GM19193 (cell line): ENCODE data around the gene C16orf87.

Experiments used
- POLR2A ChIP-seq: IDR thresholded peaks from 4 replicates; pipeline ENCODE4 v1.6.1; 2011; ENCODE audit not compliant: insufficient read depth, insufficient read length; ENCODE audit errors: extremely low read depth

C16orf87 gene

GRCh38 chr16:46789499-46790414 is 41.2 kb downstream of the C16orf87 start:
- TF ChIP-seq POLR2A = peak; percentile 85

DNA sequence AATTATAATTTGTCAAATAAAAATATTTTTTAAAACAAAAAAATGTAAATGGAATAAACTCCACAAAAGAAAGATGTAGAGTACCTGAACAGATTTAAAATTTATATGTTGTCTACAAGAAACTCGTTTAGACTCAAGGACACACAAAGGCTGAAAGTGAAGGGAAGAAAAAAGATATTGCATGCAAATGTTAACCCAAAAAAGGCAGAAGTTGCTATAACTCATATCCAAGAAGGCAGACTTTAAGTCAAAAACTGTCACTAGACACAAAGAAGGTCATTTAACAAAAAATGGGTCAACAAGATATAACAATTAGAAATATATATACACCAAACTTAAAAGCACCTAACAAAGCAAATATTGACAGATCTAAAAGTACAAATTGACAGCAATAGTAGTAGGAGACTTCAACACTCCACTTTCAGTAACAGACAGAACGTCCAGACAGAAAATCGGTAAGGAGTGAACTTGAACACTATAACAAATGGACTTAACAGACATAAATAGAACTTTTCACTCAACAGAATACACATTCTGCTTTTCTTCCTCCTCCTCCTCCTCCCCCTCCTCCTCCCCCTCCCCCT is 42.0 kb downstream of the C16orf87 start:
- TF ChIP-seq POLR2A = no peak

DNA sequence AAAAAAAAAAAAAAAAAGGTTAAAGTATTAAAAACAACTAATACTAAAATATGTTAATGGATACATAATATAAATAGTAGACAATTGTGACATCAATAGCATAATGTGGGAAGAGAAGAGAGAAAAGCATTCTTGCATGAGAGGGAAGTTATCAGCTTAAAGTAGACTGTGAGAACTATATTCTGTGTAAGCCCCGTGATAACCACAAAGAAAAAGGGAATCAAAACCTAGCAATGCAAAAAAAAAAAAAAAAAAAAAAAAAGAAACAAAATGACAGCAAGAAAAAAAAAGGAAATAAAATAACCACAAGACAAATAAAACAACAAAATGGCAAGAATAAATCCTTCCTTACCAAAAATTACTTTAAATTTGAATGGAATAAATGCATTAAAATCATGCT is 43.1 kb downstream of the C16orf87 start:
- no peak for TF ChIP-seq POLR2A

- no peak for TF ChIP-seq POLR2A
Measured at GRCh38 chr16:46785076-46785845, 45.7 kb downstream of the C16orf87 start.

- TF ChIP-seq POLR2A = no peak
Measured at GRCh38 chr16:46783800-46784199, 47.2 kb downstream of the C16orf87 start.

GRCh38 chr16:46782320-46782719 is 48.7 kb downstream of the C16orf87 start:
- no peak for TF ChIP-seq POLR2A

DNA sequence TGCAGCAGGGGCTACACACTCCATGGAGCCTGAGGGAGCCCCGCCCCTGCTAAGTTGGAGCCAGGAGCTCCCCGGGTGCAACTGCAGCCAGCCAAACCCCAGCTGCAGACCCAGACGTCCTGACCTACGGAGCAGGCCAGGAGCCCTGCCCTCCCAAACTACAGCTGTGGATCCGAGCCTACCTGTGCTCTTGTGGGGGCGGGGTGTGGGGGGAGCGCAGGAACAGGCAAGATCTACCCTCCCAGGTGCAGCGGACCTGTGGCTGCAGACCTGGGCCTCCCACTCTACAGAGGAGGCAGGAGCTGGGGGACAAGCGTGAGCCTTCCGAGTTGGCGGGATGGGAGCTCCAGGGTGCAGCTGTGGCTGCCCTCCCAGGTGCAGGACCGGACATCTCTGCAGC is 53.2 kb downstream of the C16orf87 start:
- TF ChIP-seq POLR2A = no peak

GRCh38 chr16:46775214-46775613 is 55.8 kb downstream of the C16orf87 start:
- no peak for TF ChIP-seq POLR2A

DNA sequence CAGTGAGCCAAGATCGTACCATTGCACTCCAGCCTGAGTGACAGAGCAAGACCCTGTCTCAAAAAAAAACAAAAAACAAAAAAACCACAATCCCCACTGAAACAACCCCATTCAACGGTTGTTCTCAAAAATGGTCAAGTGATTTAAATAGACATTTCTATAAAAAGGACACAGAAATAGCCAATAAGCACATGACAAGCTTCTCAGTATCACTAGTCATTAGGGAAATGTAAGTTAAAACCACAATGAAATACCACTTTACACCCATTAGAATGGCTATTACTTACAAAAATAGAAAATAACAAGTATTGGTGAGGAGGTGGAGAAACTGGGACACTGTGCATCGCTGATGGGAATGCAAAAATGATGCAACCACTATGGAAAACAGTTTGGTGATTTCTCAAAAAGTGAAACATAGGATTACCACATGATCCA is 56.2 kb downstream of the C16orf87 start:
- TF ChIP-seq POLR2A = no peak

DNA sequence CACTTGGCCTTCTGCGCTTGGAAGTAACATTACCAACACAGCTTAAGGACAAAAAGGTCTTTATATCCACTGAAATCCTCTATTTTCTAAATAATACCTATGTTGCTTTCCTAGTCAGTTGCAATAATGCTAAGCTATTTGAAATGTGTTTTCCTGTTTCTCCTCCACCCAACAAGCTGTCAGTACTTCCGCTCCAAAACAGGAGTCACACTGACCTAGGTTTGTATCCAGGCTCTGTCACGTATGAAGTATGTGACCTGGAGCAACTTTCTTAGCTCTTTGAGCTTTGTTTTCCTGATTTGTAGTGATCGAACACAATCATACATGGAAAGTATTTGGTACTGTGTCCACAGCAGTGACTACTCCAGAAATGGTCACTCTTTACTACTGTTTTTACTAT is 58.5 kb downstream of the C16orf87 start:
- no peak for TF ChIP-seq POLR2A

DNA sequence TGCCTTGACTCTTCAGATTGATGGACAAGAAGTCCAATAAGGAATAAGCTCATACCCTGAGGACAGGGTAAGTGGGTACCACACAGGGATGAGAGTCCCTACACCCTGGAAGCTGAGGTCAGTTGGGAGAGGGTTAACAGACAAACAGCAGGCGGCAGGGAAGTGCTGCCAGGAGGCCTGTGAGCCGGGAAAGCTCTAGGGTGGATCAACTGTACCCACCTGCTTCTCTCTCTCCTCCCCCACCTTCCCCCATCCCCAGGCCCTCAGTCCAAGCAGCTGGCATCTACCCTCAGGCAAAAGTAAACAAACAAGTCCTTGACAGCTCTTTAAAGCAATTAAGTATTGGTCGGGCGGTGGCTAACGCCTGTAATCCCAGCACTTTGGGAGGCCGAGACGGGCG is 62.2 kb downstream of the C16orf87 start:
- no peak for TF ChIP-seq POLR2A

DNA sequence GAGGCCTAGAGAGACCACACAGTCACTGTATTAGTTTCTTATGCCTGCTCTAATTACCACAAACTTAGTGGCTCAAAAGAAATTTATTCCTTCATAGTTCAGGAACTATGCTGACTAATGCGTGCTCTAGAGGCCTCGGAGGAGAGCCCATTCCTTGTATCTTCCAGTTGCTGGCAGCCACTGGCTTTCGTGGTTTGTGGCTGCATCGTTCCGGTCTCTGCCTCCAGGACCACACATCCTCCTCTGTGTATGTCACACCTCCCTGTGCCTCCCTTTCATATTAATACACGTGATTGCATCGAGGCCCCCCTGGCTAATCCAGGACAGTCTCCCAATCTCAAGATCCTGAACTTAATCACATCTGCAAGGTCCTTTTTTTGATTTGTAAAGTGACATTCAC is 65.9 kb downstream of the C16orf87 start:
- no peak for TF ChIP-seq POLR2A

- TF ChIP-seq POLR2A = no peak
Measured at GRCh38 chr16:46763147-46763546, 67.8 kb downstream of the C16orf87 start.

DNA sequence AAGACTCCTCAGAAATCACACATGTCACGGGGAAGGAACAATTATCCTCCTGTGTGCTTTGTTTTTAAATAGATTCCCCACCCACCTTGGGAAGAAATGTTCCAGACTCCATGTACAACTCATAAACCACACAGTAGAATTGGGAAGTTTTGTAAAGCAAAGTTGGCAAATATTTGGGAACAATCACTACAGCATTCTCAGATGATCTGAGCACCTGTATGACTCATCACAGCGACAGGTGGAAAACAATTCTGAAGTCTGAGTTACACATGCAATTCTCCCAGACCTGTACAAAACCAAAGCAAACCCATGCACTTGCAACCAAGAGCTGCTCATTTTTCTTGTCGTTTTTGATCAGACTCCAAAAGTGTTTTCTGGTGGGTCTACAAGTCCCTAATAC is 68.4 kb downstream of the C16orf87 start:
- TF ChIP-seq POLR2A = no peak

DNA sequence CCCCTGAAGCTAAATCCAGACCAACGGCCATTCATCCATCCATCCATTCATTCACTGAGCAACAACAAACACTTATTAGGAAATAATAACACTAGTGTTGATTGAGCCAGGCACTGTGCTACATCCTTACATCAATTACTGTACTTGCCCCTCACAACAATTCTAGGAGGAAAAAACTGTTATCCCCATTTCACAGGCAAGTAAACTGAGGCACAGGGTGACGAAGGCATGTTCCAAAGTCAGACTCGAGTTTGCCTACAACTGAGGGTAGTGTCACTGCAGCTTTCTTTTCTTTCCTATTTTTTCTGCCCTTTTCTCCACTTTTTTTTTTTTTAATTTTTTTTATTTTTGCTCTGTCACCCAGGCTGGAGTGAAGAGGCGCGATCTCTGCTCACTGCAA is 71.7 kb downstream of the C16orf87 start:
- no peak for TF ChIP-seq POLR2A

DNA sequence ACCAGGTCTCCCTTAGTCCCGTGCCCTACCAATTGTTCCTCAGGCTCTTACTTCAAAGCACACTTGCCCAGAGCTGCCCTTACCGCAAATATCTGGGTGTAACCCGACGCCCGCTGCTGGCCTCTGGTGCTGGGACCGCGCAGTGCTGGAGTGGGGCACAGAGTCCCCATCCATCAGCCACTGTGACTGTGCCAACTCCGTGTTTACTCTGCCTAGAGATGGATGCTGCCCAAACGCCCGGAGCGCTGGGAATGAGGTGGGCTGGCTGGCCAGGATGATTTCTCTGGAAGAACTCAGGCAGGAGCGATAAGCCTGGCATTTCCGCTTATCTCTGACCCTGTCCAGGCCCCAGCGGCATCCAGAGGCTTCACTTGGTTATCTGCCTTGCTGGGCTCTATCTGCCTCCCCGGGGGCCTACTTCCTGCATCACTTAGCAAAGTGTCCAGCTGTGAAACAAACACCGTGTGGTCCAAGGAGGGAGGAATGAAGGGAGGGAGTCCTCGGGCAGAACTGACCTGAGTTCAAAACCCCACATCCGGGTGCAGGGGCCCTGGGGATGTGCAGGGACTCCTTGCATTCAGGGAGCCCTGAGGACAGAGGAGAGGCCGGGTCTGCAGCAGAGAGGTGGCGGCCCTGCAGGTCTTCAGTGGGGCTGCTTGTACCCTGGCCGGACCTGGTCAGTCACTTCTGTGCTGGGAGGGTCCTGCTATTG is 73.5 kb downstream of the C16orf87 start:
- TF ChIP-seq POLR2A = no peak

DNA sequence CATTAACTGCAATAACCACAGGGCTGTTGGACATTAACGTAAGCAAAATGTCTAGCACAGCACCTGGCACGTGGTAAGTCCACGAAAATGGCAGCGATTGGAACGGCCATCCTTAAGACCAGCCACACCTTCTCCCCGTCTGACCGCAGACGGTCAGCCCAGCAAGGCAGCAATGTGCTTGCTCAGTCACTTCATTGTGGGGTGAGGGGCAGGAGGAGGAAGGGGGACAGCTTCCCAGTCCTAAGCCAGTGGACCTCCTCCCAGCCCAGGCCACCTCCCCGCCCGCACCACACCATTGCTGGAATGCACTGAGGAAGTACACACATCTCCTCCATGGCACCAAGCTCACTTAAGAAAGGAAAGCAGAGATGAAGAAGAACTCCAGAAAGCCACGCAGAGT is 74.2 kb downstream of the C16orf87 start:
- no peak for TF ChIP-seq POLR2A
